Activated gamma-delta T cell treated with Interleukin-2 at 50 U/mL for 16 hours (primary cell): Measurements from ENCODE around the gene DUSP14.
"Not testable (repeated sequence)": the region's sequence is repeated elsewhere in the genome, so short reads cannot be mapped to it uniquely, and the experiment has no call there.

Experiments
- DNase-seq: peaks from one replicate; pipeline ENCODE4 v3.0.0-alpha.2; 2020

DUSP14 gene

GRCh38 chr17:37485938-37486570 is 3.6 kb upstream of the DUSP14 start:
- DNase-seq = no peak

GRCh38 chr17:37488009-37488604 is 1.6 kb upstream of the DUSP14 start:
- DNase-seq = no peak

- peak; percentile 45 for DNase-seq
Measured at GRCh38 chr17:37488607-37489196, 989 bp upstream of the DUSP14 start.

GRCh38 chr17:37490022-37490587 is 414 bp downstream of the DUSP14 start:
- peak; percentile 67 for DNase-seq

GRCh38 chr17:37490638-37491614 is 1.2 kb downstream of the DUSP14 start:
- DNase-seq = no peak

- DNase-seq = no peak
Measured at GRCh38 chr17:37492167-37492566, 2.5 kb downstream of the DUSP14 start.

- no peak for DNase-seq
Measured at GRCh38 chr17:37493249-37494027, 3.7 kb downstream of the DUSP14 start.

GRCh38 chr17:37494401-37494831 is 4.7 kb downstream of the DUSP14 start:
- DNase-seq = no peak

- no peak for DNase-seq
Measured at GRCh38 chr17:37494971-37495370, 5.3 kb downstream of the DUSP14 start.

GRCh38 chr17:37500378-37500777 is 10.7 kb downstream of the DUSP14 start:
- DNase-seq = no peak

- DNase-seq = no peak
Measured at GRCh38 chr17:37502009-37502936, 12.6 kb downstream of the DUSP14 start.

- no peak for DNase-seq
Measured at GRCh38 chr17:37503148-37503547, 13.5 kb downstream of the DUSP14 start.

GRCh38 chr17:37505333-37505732 is 15.6 kb downstream of the DUSP14 start:
- no peak for DNase-seq

GRCh38 chr17:37506678-37507077 is 17.0 kb downstream of the DUSP14 start:
- peak; percentile 11 for DNase-seq

- DNase-seq = no peak
Measured at GRCh38 chr17:37507111-37507510, 17.4 kb downstream of the DUSP14 start.

GRCh38 chr17:37510056-37510455 is 20.4 kb downstream of the DUSP14 start:
- no peak for DNase-seq

- not testable (repeated sequence) for DNase-seq
Measured at GRCh38 chr17:37511642-37512041, 22.0 kb downstream of the DUSP14 start.

GRCh38 chr17:37512442-37513068 is 22.9 kb downstream of the DUSP14 start:
- DNase-seq = no peak

- no peak for DNase-seq
Measured at GRCh38 chr17:37513711-37514110, 24.0 kb downstream of the DUSP14 start.

GRCh38 chr17:37516127-37516571 is 26.5 kb downstream of the DUSP14 start:
- DNase-seq = no peak
